Muscle of leg (tissue), 9 donors: ENCODE measurements around the gene CCM2. TPM values are rescaled to one million over a fixed set of nuclear protein-coding genes. Genes with fewer than 3 reads are reported as not detected.

Experiments used
- polyA plus RNA-seq, 8 donors: library from polyadenylated mRNA; unstranded; fragments of 120-200 nt; gene quantifications; one replicate each; pipeline versions ENCODE4 v1.2.1 to v1.2.3, GENCODE V29; 2013; ENCODE audit warnings: inconsistent platforms in 1 of 8, low replicate concordance in 1 of 8; ENCODE audit not compliant: insufficient read length in 8 of 8, insufficient read depth in 1 of 8
- total RNA-seq: library from RNA; stranded (reverse); fragments of 120-200 nt; gene quantifications from one replicate; pipeline ENCODE4 v1.2.4, GENCODE V29; 2013

Gene CCM2
- total and polyA plus RNA-seq, 9 donors: 36.1 to 47.2 (median 43.1) TPM

Other genes starting within 250 kb of the CCM2 start
- gene PPIA, start 203.5 kb upstream of the CCM2 start, total RNA-seq: 1,341 TPM
- gene PPIA, start 203.5 kb upstream of the CCM2 start, polyA plus RNA-seq: 1,000 to 10,000 TPM in 1 of 8 donors, 100 to 1,000 TPM in 7; 718 to 1,009 (median 821) TPM
- gene H2AZ2, start 152.1 kb upstream of the CCM2 start, total RNA-seq: 110 TPM
- 100 to 1,000 TPM; 118 to 185 (median 142) TPM for gene H2AZ2, start 152.1 kb upstream of the CCM2 start, polyA plus RNA-seq
- 18.6 TPM for gene PURB, start 114.7 kb upstream of the CCM2 start, total RNA-seq
- gene PURB, start 114.7 kb upstream of the CCM2 start, polyA plus RNA-seq: 10 to 100 TPM; 19.2 to 41.2 (median 31.1) TPM
- 0.58 TPM for gene MYO1G, start 21.2 kb upstream of the CCM2 start, total RNA-seq
- 1 to 10 TPM in 1 of 8 donors, under 1 TPM in 7; 0.59 to 1.2 (median 0.71) TPM for gene MYO1G, start 21.2 kb upstream of the CCM2 start, polyA plus RNA-seq
- 2.3 TPM for gene NACAD, start 88.8 kb downstream of the CCM2 start, total RNA-seq
- gene NACAD, start 88.8 kb downstream of the CCM2 start, polyA plus RNA-seq: 1 to 10 TPM; 4.4 to 7.9 (median 5.8) TPM
- 41.7 TPM for gene TBRG4, start 111.5 kb downstream of the CCM2 start, total RNA-seq
- gene TBRG4, start 111.5 kb downstream of the CCM2 start, polyA plus RNA-seq: 10 to 100 TPM; 35.5 to 45.2 (median 39.5) TPM
- gene RAMP3, start 157.6 kb downstream of the CCM2 start, total RNA-seq: 6.2 TPM
- gene RAMP3, start 157.6 kb downstream of the CCM2 start, polyA plus RNA-seq: 1 to 10 TPM; 2.5 to 7.2 (median 3.7) TPM